ENCODE results near the gene TNS3. TPM values are rescaled to one million over a fixed set of nuclear protein-coding genes. Genes with fewer than 3 reads are reported as not detected.
A peak's percentile ranks its signal among the peaks of the same experiment; 100 is the strongest.

TNS3 gene
- total RNA-seq, 1 experiment from 2014 or later = 9.5 TPM

- Histone ChIP-seq H2AFZ (ENCODE audit: low read length) (no peak overlapping the region), H4K91ac (ENCODE audit: insufficient read length, low read depth, low read length) (no peak overlapping the region), H3K23ac (ENCODE audit: insufficient read length, low read depth, low read length) (no peak overlapping the region), H3K9me3 (ENCODE audit: control insufficient read depth, low read depth, low read length) (no peaks in the 10 kb centered on the region), H2BK12ac (ENCODE audit: insufficient read length, low read depth, low read length) (no peak overlapping the region), H3K4me2 (ENCODE audit: insufficient read depth, insufficient read length, low read length) (no peak overlapping the region), H3K4me1 (ENCODE audit: insufficient read depth, low read length) (no peaks in the 10 kb centered on the region), H3K14ac (ENCODE audit: insufficient read depth, low read length) (no peak overlapping the region), H3K79me1 (ENCODE audit: insufficient read depth, low read depth, low read length, poor library complexity, severe bottlenecking) (no peaks in the 10 kb centered on the region), H3K27ac (ENCODE audit: insufficient read length, low read depth, low read length) (no peak overlapping the region), H3K18ac (ENCODE audit: insufficient read length, low read depth, low read length) (no peak overlapping the region), H2AK5ac (ENCODE audit: insufficient read length, low read length) (no peak overlapping the region), H3K56ac (ENCODE audit: insufficient read length, low read depth, low read length) (no peak overlapping the region), H2BK15ac (ENCODE audit: low read depth, low read length) (no peak overlapping the region), H3K23me2 (ENCODE audit: insufficient read length, low read depth, low read length, poor library complexity, severe bottlenecking) (no peaks in the 10 kb centered on the region), H3T11ph (ENCODE audit: low read length) (no peak overlapping the region), H3K79me2 (ENCODE audit: insufficient read depth, low read length) (no peaks in the 10 kb centered on the region), H4K5ac (ENCODE audit: insufficient read length, low read depth, low read length) (no peak overlapping the region), H2BK5ac (ENCODE audit: insufficient read length, low read length) (no peak overlapping the region), H3K4ac (ENCODE audit: low read depth, low read length) (no peak overlapping the region), H3K27me3 (ENCODE audit: insufficient read depth, low read length) (no peaks in the 10 kb centered on the region), H4K20me1 (ENCODE audit: control insufficient read depth, insufficient read depth, insufficient read length) (no peaks in the 10 kb centered on the region), H3K9ac (ENCODE audit: extremely low read depth, insufficient read length, low read length) (no peak overlapping the region), H2BK120ac (ENCODE audit: low read depth, low read length, poor library complexity, severe bottlenecking) (no peak overlapping the region), H2BK20ac (ENCODE audit: low read depth, low read length, poor library complexity, severe bottlenecking) (no peak overlapping the region), H4K8ac (replicated peaks; ENCODE audit: insufficient read length, low read depth, low read length) (no peak overlapping the region)
- peaks cover 5% of the 10 kb centered on the region for H3K27me3 Mint-ChIP-seq (ENCODE audit: low read depth)
- no peak overlapping the region for H3K4me3 Mint-ChIP-seq
- no peaks in the 10 kb centered on the region for H3K9me3 Mint-ChIP-seq
- H3K4me1 Mint-ChIP-seq = peaks cover 14 to 47% of the 10 kb centered on the region in 2 experiments
- no CpG with 5 or more reads among the region's 7 CpGs for WGBS (ENCODE audit: extremely low coverage, insufficient read length, low lambda C conversion rate)
- no peak for TF ChIP-seq CTCF (conservative IDR thresholded peaks at IDR 0.05)
- H3K36me3 Mint-ChIP-seq (ENCODE audit: insufficient read depth in 1 of 3, low read depth in 3 of 3) = no peaks in the 10 kb centered on the region
- DNase-seq = no peak
- peak overlapping the region in 1 of 3 experiments; percentile 15; a peak in 1 of 7 replicates for H3K27ac Mint-ChIP-seq
These were observed 126.7 kb downstream of the TNS3 start for GRCh38 chr7:47454974-47455871.
